SK-N-SH (cell line): ENCODE measurements around the gene LSM14B. TPM values are rescaled to one million over a fixed set of nuclear protein-coding genes. Genes with fewer than 3 reads are reported as not detected.

ENCODE experiments used
- CTCF ChIA-PET: fragments of 300-600, 350-600 bp; formaldehyde crosslinking; extraction: SDS; loops from one replicate; lab custom pipeline; 2021; lab: Yijun Ruan, JAX
- POLR2A ChIA-PET: fragments of 350-600 bp; sonication (Branson Sonifier 250); formaldehyde crosslinking; extraction: SDS; loops from one replicate; lab custom pipeline; 2020; ENCODE audit warnings: antibody characterized with exemption, inconsistent platforms; lab: Yijun Ruan, JAX
- DNase-seq: peaks from one replicate; pipeline ENCODE4 v3.0.0; 2012
- H2AFZ ChIP-seq: fragments of 200-600 bp; sonication (generic); 2 replicates; pipeline ENCODE4 v1.8.1; 2016; ENCODE audit warnings: antibody characterized with exemption, mild to moderate bottlenecking, low read depth
- H3F3A ChIP-seq: fragments of 200-600 bp; sonication (generic); replicated peaks from 2 replicates; pipeline ENCODE3; 2016; ENCODE audit warnings: antibody characterized with exemption, mild to moderate bottlenecking; ENCODE audit not compliant: insufficient read depth
- H3K27ac ChIP-seq, 2 experiments: fragments of 200-500 bp in 1 of 2; fragments of 200-600 bp in 1 of 2; sonication (Bioruptor generic) in 1 of 2; sonication (generic), shearing (Covaris generic) in 1 of 2; 2 replicates each; pipeline versions ENCODE4 v1.5.1 to v1.6.1; 2014 to 2016; ENCODE audit warnings: low read depth in 2 of 2, inconsistent platforms in 1 of 2, low read length in 1 of 2, mild to moderate bottlenecking in 1 of 2, mixed read lengths in 1 of 2
- H3K27me3 ChIP-seq: fragments of 200-600 bp; sonication (generic), shearing (Covaris generic); 2 replicates; pipeline ENCODE4 v1.6.1; 2016; ENCODE audit warnings: mixed run types; ENCODE audit not compliant: insufficient read depth
- H3K36me3 ChIP-seq, 2 experiments: fragments of 200-500 bp in 1 of 2; fragments of 200-600 bp in 1 of 2; sonication (Bioruptor generic) in 1 of 2; sonication (generic) in 1 of 2; replicated peaks in 1 of 2; 2 replicates each; pipeline versions ENCODE3 to v1.5.1; 2014 to 2016; ENCODE audit warnings: low read length in 1 of 2, mild to moderate bottlenecking in 1 of 2; ENCODE audit not compliant: insufficient read depth in 2 of 2, control insufficient read depth in 1 of 2
- H3K4me1 ChIP-seq, 2 experiments: fragments of 200-500 bp in 1 of 2; fragments of 200-600 bp in 1 of 2; sonication (Bioruptor generic) in 1 of 2; sonication (generic), shearing (Covaris generic) in 1 of 2; 2 replicates each; pipeline versions ENCODE4 v1.5.1 to v1.6.1; 2014 to 2016; ENCODE audit warnings: low read depth in 1 of 2, low read length in 1 of 2, mixed run types in 1 of 2; ENCODE audit not compliant: insufficient read depth in 2 of 2, control insufficient read depth in 1 of 2
- H3K4me2 ChIP-seq: fragments of 200-600 bp; sonication (generic), shearing (Covaris generic); 2 replicates; pipeline ENCODE4 v1.6.1; 2017; ENCODE audit warnings: mixed run types
- H3K4me3 ChIP-seq, 2 experiments: fragments of 200-500 bp in 1 of 2; fragments of 200-600 bp in 1 of 2; sonication (Bioruptor generic) in 1 of 2; sonication (generic), shearing (Covaris generic) in 1 of 2; 2 replicates each; pipeline versions ENCODE4 v1.5.1 to v1.8.1; 2014 to 2016; ENCODE audit warnings: low read depth in 2 of 2, inconsistent platforms in 1 of 2, low read length in 1 of 2, mild to moderate bottlenecking in 1 of 2, mixed read lengths in 1 of 2, moderate library complexity in 1 of 2
- H3K79me2 ChIP-seq: fragments of 200-600 bp; sonication (generic); 2 replicates; pipeline ENCODE4 v1.8.1; 2017; ENCODE audit warnings: mild to moderate bottlenecking; ENCODE audit not compliant: insufficient read depth
- H3K9ac ChIP-seq: fragments of 200-600 bp; sonication (generic); 2 replicates; pipeline ENCODE4 v1.6.1; 2017; ENCODE audit warnings: mixed run types
- H3K9me2 ChIP-seq: fragments of 200-600 bp; sonication (generic); 2 replicates; pipeline ENCODE4 v1.6.1; 2017; ENCODE audit warnings: mixed run types
- H3K9me3 ChIP-seq: fragments of 200-600 bp; sonication (generic); 2 replicates; pipeline ENCODE4 v1.6.1; 2017; ENCODE audit warnings: mixed run types, mild to moderate bottlenecking, moderate library complexity
- H4K20me1 ChIP-seq: fragments of 200-600 bp; sonication (generic); 2 replicates; pipeline ENCODE4 v1.6.1; 2017; ENCODE audit warnings: mild to moderate bottlenecking, mixed run types; ENCODE audit not compliant: insufficient read depth
- ELF1 ChIP-seq: IDR thresholded peaks from 2 replicates; pipeline ENCODE4 v1.4.0; 2012
- EP300 ChIP-seq, 2 experiments: IDR thresholded peaks; 2 replicates each; pipeline versions ENCODE4 v1.4.0 to v1.6.1; 2012; ENCODE audit warnings: borderline replicate concordance in 1 of 2, low read depth in 1 of 2, low read length in 1 of 2
- FOSL2 ChIP-seq: IDR thresholded peaks from 2 replicates; pipeline ENCODE4 v1.4.0; 2012; ENCODE audit warnings: low read depth, mild to moderate bottlenecking, moderate library complexity, borderline replicate concordance
- GABPA ChIP-seq: IDR thresholded peaks from 2 replicates; pipeline ENCODE4 v1.4.0; 2012; ENCODE audit warnings: low read depth, mild to moderate bottlenecking
- GATA2 ChIP-seq: sonication (generic); formaldehyde crosslinking; IDR thresholded peaks from 2 replicates; pipeline ENCODE4 v1.5.0; 2020; ENCODE audit warnings: mild to moderate bottlenecking, missing genetic modification reagents
- IRF3 ChIP-seq: fragments of 150-350 bp; IDR thresholded peaks from 2 replicates; pipeline ENCODE4 v1.6.1; 2016; ENCODE audit warnings: mild to moderate bottlenecking, low read depth, low read length
- JUND ChIP-seq: IDR thresholded peaks from 2 replicates; pipeline ENCODE4 v1.4.0; 2012
- MAX ChIP-seq: IDR thresholded peaks from 2 replicates; pipeline ENCODE4 v1.4.0; 2012; ENCODE audit warnings: low read depth
- MXI1 ChIP-seq: IDR thresholded peaks from 2 replicates; pipeline ENCODE4 v1.6.1; 2012; ENCODE audit warnings: mild to moderate bottlenecking, low read depth, low read length, improper control_type of control experiment
- RAD21 ChIP-seq: IDR thresholded peaks from 2 replicates; pipeline ENCODE4 v1.6.1; 2012; ENCODE audit warnings: mild to moderate bottlenecking, low read length
- REST ChIP-seq: IDR thresholded peaks from 2 replicates; pipeline ENCODE4 v1.6.1; 2012; ENCODE audit warnings: mild to moderate bottlenecking, low read depth, low read length, moderate library complexity
- RFX5 ChIP-seq: IDR thresholded peaks from 2 replicates; pipeline ENCODE4 v1.6.1; 2012; ENCODE audit warnings: mild to moderate bottlenecking, improper control_type of control experiment, low read length
- SIN3A ChIP-seq: IDR thresholded peaks from 2 replicates; pipeline ENCODE4 v1.6.1; 2012; ENCODE audit warnings: low read depth, mild to moderate bottlenecking, low read length, moderate library complexity, borderline replicate concordance
- TAF1 ChIP-seq: IDR thresholded peaks from 2 replicates; pipeline ENCODE4 v1.6.1; 2012; ENCODE audit warnings: low read depth, mild to moderate bottlenecking, low read length, moderate library complexity, borderline replicate concordance
- TCF12 ChIP-seq: IDR thresholded peaks from 2 replicates; pipeline ENCODE4 v1.4.0; 2012
- WGBS: methylation state at CpG from one replicate; pipeline ENCODE4 v1.1.6; 2017; ENCODE audit warnings: low lambda C conversion rate; 5-methylcytosine and 5-hydroxymethylcytosine counted together
- polyA plus RNA-seq, 3 experiments: library from polyadenylated mRNA; depleted of rRNA; stranded (reverse); fragments of >200 nt; gene quantifications; 2 replicates each; pipeline ENCODE4 v1.2.3, GENCODE V29; 2012
- TF ChIP-seq, protein P1 (sequence below): IDR thresholded peaks from 2 replicates; pipeline ENCODE4; 2012

The LSM14B gene
- polyA plus RNA-seq, 1 of the 3 experiments (the other 2 are of a cell fraction) = 64.6 TPM

DNA sequence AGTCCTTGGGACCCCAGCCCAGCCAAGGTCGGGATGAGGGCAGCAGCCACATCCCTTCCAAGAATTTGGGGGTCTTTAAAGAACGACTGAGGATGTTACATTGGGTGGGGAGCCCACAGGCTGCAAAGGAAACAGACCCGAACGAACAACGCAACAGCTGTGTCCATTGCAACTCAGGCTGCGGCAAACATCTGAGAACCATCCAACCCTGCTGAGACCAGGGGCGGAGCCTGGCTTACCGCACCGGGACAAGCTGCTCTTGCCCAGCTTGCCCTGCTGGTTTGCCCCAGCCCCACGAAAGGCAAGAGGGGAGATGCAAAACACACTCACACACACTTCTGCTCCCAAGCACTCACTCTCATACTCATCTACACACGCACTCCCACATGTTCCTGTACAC is 35.0 kb upstream of the LSM14B start:
- Histone ChIP-seq H3K4me1 (no peaks in the 10 kb centered on the region), H3K9me3 (no peaks in the 10 kb centered on the region), H4K20me1 (no peaks in the 10 kb centered on the region), H3K27me3 (no peaks in the 10 kb centered on the region; the same call in 1 of the 2 replicates), H3K4me2 (no peak overlapping the region), H3K9me2 (no peaks in the 10 kb centered on the region), H3K79me2 (no peaks in the 10 kb centered on the region), H3K36me3 (no peaks in the 10 kb centered on the region), H3F3A (no peaks in the 10 kb centered on the region), H3K4me3 (no peak overlapping the region), H3K9ac (no peak overlapping the region), H2AFZ (no peak overlapping the region), H3K27ac (no peak overlapping the region)
- no peak for TF ChIP-seq IRF3
- TF ChIP-seq RAD21 = no peak
- no peak for TF ChIP-seq EP300 (IDR thresholded peaks at IDR 0.05; ENCODE audit: borderline replicate concordance in 1 of 2, low read depth in 1 of 2, low read length in 1 of 2)
- no peak for TF ChIP-seq REST
- no peak for TF ChIP-seq GATA2 (CRISPR knock-in tag)
- no peak for TF ChIP-seq TCF12
- TF ChIP-seq MXI1 = no peak
- TF ChIP-seq, protein P1, sequence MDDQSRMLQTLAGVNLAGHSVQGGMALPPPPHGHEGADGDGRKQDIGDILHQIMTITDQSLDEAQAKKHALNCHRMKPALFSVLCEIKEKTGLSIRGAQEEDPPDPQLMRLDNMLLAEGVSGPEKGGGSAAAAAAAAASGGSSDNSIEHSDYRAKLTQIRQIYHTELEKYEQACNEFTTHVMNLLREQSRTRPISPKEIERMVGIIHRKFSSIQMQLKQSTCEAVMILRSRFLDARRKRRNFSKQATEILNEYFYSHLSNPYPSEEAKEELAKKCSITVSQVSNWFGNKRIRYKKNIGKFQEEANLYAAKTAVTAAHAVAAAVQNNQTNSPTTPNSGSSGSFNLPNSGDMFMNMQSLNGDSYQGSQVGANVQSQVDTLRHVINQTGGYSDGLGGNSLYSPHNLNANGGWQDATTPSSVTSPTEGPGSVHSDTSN = no peak
- no peak for TF ChIP-seq TAF1
- TF ChIP-seq FOSL2 = no peak
- CTCF ChIA-PET = interaction anchor here (1.0 to 1.3 kb wide), 2 partner anchors 54 to 76 kb away, joined by 3 read pairs; no protein-coding TSS in a partner anchor
- WGBS = 18% methylated on average over 7 of the region's 11 CpGs
- no peak for DNase-seq
- POLR2A ChIA-PET = no interaction called here

DNA sequence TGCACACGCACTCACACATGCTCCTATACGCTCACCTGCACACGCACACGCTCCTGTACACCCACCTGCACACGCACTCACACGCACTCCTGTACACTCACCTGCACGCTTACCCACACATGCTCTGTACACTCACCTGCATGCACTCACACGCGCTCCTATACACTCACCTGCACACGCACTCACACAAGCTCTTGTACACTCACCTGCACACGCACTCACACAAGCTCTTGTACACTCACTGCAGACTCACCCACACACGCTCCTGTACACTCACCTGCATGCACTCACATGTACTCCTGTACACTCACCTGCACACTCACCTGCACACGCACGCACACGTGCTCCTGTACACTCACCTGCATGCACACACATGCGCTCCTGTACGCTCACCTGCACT is 34.6 kb upstream of the LSM14B start:
- no peaks in the 10 kb centered on the region for H3K36me3 ChIP-seq
- no peak overlapping the region for H3K4me2 ChIP-seq
- H3F3A ChIP-seq = no peaks in the 10 kb centered on the region
- H2AFZ ChIP-seq = no peak overlapping the region
- no peak overlapping the region for H3K27ac ChIP-seq
- no peak overlapping the region for H3K4me3 ChIP-seq
- CTCF ChIA-PET = interaction anchor here (1.0 to 1.3 kb wide), 2 partner anchors 54 to 77 kb away, joined by 3 read pairs; no protein-coding TSS in a partner anchor
- POLR2A ChIA-PET = no interaction called here
- H3K9me3 ChIP-seq = no peaks in the 10 kb centered on the region
- WGBS = 84% methylated on average over 17 of the region's 17 CpGs
- no peaks in the 10 kb centered on the region for H3K4me1 ChIP-seq
- no peaks in the 10 kb centered on the region for H3K9me2 ChIP-seq
- no peak overlapping the region for H3K9ac ChIP-seq
- DNase-seq = no peak
- no peaks in the 10 kb centered on the region for H4K20me1 ChIP-seq
- no peaks in the 10 kb centered on the region; the same call in 1 of the 2 replicates for H3K27me3 ChIP-seq
- H3K79me2 ChIP-seq = no peaks in the 10 kb centered on the region
- TF ChIP-seq RAD21 (no peak), MXI1 (no peak), JUND (no peak), GABPA (no peak), RFX5 (no peak), IRF3 (no peak), GATA2 (CRISPR knock-in tag) (no peak), SIN3A (no peak), TAF1 (no peak), REST (no peak), MAX (no peak), ELF1 (no peak)
